Measurements from ENCODE around the gene CERS3.

CERS3 gene

DNA sequence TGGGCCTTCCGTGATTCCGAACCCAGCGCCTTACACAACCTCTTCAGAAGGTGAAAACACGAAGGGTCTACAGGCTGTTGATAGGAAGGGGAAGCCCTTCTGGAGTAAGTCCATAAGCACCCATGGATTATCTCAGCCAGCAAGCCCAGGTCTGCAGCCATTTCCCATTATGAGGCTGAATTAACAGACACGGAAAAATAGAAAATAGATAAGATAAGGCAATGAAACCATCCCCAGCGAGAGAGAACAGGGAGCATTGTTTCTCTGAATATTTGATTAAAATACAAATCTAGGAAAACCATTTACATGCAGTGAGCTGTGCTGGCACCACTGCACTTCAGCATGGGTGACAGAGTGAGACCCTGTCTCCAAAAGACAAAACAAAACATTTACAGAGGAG, 16.2 kb upstream of the CERS3 start:
- TF ChIP-seq, protein P1, sequence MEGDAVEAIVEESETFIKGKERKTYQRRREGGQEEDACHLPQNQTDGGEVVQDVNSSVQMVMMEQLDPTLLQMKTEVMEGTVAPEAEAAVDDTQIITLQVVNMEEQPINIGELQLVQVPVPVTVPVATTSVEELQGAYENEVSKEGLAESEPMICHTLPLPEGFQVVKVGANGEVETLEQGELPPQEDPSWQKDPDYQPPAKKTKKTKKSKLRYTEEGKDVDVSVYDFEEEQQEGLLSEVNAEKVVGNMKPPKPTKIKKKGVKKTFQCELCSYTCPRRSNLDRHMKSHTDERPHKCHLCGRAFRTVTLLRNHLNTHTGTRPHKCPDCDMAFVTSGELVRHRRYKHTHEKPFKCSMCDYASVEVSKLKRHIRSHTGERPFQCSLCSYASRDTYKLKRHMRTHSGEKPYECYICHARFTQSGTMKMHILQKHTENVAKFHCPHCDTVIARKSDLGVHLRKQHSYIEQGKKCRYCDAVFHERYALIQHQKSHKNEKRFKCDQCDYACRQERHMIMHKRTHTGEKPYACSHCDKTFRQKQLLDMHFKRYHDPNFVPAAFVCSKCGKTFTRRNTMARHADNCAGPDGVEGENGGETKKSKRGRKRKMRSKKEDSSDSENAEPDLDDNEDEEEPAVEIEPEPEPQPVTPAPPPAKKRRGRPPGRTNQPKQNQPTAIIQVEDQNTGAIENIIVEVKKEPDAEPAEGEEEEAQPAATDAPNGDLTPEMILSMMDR (conservative IDR thresholded peaks at IDR 0.05) = no peak
- no peak overlapping the region for H3K27ac ChIP-seq

DNA sequence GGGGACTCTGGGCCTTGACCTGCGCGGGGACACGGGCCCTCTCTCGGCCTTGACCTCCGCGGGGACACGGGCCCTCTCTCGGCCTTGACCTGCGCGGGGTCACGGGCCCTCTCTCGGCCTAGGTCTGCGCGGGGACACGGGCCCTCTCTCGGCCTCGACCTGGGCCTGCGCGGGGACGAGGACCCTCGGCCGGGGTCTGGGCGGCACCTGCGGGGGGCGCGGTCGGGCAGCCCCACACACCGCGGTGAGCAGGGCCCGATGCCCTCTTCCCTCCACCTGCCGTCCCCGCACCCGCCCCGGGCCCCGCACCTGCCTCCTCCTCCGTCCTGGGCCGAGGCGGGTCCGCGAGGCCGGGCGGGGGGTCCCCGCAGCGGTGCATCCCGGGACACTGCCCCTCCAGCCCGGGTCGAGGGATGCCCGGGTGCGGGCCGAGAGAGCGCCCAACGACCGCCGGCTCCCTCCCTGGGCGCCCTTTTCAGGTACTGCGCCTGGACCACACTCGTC, 15.6 kb upstream of the CERS3 start:
- TF ChIP-seq, protein P1 (conservative IDR thresholded peaks at IDR 0.05) = no peak

DNA sequence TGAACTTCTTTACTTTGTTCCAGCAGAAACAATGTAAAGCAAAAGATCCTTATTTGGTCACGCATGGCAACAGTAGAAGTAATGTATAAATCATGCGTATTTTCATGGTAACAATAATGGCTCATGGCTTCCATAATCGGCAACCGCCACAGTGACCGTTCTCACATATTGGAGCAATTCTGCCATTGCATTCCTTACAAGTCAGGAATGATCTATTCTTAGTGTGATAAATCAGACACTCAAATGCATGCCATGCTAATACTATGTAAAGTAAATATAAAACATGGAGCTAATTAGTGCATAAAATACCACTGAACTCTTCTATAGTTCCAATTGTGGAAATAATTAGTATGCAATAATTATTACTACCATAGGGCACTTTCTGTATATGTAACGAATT, 13.5 kb upstream of the CERS3 start:
- H3K27ac ChIP-seq = no peak overlapping the region
- TF ChIP-seq, protein P1 (conservative IDR thresholded peaks at IDR 0.05) = no peak

More for the DNA sequence above, 15.6 kb upstream of the CERS3 start:
- H3K27ac ChIP-seq = no peak overlapping the region

DNA sequence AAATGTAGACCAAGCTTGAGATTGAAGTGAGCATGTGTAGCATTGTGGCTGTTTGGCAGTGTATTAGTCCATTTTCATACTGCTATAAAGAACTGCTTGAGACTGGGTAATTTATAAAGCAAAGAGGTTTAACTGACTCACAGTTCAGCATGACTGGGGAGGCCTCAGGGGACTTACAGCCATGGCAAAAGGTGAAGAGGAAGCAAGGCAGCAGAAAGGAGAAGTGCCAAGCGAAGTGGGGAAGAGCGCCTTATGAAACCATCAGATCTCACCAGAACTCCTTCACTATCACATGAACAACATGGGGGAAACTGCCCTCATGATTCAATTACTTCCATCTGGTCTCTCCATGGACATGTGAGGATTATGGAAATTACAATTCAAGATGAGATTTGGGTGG, 8.6 kb upstream of the CERS3 start:
- no peak overlapping the region for H3K27ac ChIP-seq
- TF ChIP-seq, protein P1 (conservative IDR thresholded peaks at IDR 0.05) = no peak

DNA sequence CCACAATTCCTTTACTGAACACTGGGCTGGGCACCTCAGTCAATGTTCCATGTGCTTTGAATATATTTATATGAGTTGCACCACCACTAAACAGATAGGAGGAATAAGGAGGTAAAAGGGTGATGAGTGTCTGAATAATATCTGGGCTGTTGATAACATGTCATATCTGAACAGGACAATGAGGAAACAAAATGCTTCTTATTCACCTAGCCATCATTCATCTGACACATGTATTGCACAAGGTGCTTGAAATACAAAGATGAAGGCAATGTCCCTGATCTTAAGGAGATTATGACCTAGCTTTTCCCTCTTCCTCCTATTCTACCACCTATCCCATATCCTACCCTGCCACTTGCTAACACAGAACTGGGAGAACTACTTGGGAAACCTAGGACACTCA, 8.0 kb upstream of the CERS3 start:
- TF ChIP-seq, protein P1 (conservative IDR thresholded peaks at IDR 0.05) = no peak
- H3K27ac ChIP-seq = no peak overlapping the region

DNA sequence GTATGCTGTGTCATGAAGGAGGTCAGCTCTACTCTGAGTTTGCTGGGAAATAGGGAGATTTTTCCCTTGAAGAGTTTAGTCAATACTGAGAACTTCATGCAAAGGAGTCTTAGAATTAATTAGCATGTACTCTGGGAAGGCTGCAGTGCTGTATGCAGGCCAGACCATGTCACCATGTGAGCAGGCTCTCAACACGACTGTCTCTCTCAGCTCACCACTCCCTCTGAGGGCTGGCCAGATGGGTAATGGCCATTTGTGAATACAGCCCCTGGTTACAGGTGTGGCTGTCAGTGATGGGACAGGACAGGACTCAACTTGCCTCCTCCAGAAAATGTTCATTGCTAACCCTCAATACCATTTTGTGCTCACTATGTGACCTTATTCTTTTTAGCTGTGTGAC, 5.1 kb upstream of the CERS3 start:
- no peak overlapping the region for H3K27ac ChIP-seq
- TF ChIP-seq, protein P1 (conservative IDR thresholded peaks at IDR 0.05) = no peak

DNA sequence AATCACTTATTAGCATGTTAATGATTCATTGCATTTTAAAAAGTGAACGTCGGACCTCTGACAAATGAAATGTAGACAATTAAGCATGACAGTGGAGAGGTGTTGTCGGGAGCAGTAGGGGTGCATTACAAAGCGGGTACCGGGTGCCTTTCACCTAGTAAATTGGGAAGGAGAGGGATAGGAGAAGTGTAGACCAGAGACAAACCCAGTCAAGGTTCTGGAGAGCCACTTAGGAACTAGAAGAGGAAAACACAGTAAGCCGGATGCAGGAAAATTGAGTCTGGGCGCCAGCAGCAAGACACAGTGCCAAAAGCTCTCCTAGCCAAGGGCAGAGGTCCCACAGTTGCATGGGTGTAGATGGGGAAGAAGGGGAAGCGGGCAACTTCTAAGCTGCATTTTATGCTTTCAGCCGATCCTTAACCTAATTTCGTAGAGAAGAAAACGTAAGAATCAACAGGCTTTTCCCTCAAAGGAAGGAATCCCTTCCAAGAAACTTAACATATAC, 3.1 kb upstream of the CERS3 start:
- H3K27ac ChIP-seq = no peak overlapping the region
- TF ChIP-seq, protein P1 (conservative IDR thresholded peaks at IDR 0.05) = no peak
